DMS114 treated with DMSO at 0.1 percent for 48 hours (cell line): ENCODE data around the gene COX7A2.
A peak's percentile ranks its signal among the peaks of the same experiment; 100 is the strongest.

Experiments used
- DNase-seq: peaks from one replicate; lab custom pipeline; 2025; ENCODE audit not compliant: unreplicated experiment; lab: John Stamatoyannopoulos, UW

Gene COX7A2, protein sequence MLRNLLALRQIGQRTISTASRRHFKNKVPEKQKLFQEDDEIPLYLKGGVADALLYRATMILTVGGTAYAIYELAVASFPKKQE

DNA sequence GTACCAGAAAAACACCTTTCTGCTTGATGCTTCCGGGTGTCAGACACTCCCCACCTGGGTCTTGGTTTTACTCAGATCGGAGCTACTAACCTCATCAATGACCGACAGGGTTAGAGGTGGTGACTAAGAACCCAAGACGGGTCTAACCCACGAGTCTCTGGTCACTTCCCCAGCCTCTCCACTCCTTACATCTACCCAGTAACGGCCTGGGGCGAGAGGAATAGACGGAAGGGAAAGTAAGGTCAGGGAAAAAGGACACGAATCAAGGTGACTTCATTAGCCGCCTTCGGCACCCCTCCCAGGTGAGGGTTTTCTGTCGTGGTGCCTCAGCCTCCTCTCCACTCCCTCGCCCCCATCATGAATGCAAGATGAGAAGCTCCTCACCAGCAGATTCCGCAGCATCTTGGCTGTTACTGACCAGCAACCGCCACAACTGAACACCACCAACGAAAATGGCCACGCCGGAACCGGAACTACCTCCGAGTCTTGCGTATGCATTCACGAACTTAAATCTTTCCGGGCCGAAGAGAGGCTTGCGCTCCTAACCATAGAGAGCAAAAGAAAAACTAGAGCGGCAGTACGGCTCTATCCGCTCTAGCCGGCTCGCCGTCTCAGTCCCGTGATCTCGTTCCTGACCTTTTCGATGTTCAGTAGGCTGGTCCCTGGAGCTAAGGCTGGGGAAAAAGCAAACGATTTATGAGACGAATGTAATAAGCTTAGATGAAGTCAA is at the start of gene COX7A2:
COX7A2 (minus strand) TSS at position 469 of the 730 bp plus-strand sequence; CDS start at position 402, 67 bp downstream.
- DNase-seq: peak; percentile 97

DNA sequence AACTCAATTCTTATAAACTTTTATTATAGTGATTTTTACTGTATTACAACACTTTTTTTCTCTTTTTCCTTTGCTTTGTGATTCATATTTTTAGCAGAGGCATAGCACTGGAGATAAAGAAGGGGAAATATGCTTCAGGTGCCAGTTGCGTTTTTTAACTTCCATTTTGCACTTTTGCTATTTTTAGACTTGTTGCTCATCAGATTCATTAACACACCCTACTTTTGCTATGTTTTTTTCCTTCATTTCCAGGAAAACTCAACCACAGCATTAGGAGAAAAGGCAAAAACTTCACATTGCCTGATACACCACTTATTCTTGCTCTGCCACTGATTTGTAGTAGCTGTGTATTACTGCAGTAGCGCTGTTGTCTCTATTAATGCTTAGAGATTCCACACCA is 49.0 kb upstream of the COX7A2 start:
- no peak for DNase-seq

DNA sequence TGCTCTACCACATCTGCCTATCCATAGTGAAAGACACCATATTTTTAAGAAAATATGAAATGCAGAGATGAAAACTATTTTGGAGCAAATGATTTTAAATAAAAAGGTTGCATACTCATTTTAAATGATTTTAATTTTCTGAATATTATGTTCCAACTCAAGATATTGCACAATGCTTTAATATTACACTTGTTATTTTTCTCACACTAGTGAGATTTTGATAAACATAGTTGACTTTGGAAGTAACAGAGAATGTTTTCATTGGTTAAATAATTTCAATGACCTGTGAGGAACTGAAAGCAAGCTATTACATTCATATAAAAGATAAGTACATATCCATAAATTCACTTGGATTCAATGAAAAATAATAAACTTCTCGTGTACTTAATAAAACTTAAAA is 48.1 kb upstream of the COX7A2 start:
- no peak for DNase-seq

DNA sequence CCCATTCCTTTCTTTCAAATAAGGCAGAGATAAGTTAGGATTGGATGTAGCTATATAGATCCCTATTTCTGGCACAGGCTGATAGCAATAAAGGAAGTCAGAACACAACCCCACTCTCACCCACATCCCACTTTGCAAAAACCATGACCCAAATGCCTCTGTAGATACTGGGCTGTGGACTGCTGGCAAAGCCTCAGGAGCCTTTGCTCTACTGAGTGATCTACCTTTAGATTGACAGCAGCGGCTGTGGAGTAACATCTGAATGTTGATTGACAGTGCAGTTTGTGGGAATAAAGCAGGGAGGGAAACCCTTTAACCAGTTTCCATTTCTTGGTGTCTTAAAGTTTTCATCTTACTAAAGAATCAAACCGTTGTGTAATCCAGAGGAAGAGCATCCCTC is 47.7 kb upstream of the COX7A2 start:
- DNase-seq: no peak

DNA sequence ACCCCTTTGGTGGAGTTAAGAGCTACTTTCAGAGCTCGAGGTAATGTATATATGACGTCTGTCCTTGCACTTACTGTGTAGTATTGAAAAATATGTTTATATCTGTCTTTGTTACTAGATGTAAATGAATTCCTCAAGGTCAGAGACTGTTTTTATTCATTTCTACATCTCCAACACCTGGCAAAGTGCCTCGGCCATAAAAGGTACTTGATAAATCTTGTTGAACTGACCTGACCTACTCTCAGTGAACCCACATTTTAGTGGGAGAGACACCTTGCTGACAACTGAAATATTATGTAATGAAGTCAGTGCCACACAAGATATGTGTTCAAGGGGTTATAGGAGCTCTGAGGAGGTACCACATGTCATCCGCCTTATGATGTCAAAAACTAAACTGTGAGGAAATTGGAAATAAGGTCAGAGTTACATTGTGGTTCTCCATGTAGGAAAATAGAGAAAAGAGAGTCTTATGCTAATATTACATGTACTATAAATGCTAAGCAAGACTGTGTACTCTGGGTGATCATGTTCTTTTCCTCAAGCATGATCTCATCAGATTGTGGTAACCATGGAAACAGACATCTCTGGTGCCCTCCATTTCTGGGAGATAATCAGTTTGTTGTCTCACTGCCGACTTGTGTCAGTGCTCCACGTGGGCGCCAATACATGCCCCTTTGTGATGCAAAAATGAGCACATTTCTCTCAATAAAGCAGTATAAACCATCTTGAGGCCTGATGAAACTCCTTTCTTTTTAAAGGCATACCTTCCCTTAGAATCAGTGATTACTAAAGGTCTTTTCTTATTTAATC is 46.7 kb upstream of the COX7A2 start:
- DNase-seq: no peak

DNA sequence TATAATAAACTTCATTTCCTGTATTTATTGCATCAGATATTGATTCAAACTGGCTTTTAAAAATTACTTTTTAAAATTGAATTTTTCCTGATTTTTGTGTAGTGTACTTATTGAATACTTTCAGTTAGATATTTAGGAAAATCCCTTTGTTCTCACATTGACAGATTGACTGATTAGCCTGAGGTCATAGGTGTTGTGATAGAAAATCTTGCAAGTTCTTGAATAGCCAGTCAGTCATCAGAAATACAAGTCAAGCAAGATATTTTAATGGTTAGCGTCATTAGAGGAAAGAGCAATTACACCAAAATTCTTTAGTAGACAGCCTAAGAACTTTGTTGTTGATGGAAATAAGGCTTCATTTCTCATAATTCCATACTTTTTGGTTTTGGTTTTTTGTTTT is 44.4 kb upstream of the COX7A2 start:
- no peak for DNase-seq

DNA sequence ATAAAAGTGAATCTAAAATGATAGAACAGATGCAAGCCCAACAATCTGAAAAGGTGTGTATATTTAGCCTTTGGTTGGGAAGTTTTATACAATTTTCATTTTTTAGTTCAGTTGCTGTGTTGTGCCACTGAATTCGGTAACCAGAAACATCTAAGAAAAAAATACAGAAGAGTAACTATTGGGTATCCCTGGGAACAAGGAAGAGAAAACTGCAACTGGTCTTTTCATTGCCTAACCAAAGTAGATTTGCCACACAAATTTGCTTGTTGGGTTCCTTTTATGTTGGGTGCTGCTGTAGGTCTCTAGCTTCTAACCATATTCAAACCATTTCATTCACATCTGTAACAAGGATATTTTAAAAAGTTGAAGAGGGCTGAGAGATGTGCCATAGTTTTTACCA is 43.8 kb upstream of the COX7A2 start:
- DNase-seq: no peak

DNA sequence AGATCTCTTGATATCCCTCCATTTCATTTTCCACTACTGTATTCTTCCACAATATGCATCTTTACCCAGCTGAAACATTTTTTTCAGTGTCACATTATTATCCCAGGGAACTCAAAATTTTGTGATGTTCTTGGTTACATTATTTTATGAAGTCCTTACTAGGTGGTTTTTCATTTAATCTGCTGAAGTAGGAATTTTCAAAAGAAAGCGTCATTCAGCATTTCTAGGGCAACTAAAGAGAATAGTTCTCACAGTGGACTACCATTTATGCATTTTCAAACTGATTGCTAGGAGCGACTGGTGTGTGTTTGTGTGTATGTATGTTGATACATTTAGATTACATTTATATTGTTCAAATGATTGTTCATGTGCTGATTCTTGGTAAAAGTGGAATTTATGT is 43.4 kb upstream of the COX7A2 start:
- no peak for DNase-seq

DNA sequence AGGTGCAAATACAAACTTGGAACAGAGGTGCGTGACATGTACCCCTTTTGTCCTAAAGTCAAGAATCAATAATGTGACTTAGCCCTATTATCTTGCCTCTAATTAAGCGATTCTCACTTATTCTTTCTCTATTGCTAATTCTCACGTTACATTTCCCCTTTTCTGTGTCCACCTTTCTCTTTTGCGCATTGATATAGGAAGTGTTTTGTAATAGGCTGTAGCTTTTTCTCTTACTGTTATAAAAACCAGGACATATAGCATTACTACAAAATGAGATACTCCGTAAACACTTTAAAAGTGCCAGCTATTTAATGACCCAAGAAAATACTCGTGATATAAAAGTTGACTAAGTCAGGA is 41.7 kb upstream of the COX7A2 start:
- DNase-seq: no peak

DNA sequence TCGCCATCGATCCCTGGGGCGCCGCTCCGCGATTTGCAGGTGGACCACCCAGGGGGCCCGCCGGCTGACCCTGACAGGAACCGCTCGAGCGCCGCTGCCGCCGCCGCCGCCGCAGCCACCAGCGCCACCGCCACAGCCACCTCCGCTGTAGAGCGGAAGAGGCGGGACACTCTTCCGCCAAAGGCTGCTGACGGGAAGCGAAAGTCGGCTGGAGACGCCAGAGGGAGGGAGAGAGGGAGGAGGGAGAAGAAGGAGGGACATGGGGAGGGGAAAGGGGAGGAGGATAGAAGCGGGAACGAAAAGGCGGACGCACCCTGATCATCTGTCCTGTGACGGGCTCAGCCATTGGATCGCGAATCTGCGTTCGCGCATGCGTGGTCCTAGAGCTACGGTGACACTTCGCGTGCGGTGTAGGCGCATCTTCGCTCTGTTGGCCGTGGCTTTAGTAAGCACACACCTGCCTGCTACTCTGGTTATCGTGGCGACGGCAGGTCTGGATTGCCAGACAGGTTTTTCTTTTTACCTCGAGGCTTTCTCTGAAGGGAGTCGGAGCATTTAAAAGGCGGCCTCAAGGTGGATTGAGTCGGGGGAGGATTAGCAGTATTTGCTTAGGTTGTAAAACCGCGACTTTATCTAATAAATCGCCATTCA is 41.2 kb upstream of the COX7A2 start, which contains the start of gene TMEM30A:
TMEM30A (minus strand) TSS at position 161 of the 651 bp plus-strand sequence; CDS start at position 7, 154 bp downstream.
- peak; percentile 97 for DNase-seq

DNA sequence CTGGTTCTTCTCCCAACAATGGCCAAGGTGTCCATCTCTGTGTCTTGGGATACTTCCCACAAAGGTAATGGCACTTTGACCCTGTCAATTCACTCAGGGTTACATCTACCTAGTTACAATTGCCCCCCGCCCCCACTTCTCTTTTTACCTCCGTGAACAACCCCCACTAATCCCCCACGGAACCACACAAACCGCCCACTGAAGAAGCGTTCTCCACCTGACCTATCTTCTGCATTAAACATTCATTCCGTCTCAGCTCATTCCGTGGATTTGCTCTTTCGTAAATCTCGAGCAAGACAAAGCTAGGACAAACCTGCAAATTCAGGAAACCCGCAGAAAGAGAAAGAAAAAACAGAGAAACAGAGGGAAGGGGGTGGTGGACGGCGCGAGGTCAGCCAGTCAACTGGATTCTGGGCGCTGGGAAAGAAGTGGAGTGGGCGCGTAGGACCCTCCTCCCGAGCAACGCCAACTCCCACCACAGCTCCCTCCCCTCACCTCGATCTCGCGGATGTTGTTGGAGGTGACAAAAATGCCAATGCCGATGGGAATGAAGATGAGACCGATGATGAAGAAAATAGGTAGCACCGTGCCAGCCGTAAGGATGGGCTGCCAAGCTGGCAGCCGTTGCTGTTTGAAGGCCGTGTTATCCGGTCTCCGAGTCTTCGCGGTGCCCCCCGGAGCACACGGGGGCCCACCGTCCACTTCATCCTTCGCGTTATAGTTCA is 40.5 kb upstream of the COX7A2 start:
- peak; percentile 41 for DNase-seq

DNA sequence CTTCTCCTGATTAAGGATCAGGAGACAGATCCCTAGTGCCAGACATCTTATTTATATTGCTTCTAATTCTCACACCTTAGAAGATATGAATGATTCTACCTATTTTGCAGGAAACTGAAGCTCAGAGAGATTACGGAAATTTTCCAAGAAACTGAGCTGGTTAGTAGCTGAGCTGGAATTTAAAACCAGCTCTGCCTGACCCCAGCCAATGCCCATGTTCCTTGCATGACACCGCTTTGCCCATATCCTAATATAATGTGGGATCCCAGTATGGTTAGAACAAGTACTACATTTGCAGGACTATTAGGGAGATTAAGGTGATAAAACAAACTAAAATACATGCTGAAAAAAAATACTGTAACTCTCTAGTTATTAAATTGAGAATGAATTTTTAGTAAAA is 39.1 kb upstream of the COX7A2 start:
- DNase-seq: no peak

DNA sequence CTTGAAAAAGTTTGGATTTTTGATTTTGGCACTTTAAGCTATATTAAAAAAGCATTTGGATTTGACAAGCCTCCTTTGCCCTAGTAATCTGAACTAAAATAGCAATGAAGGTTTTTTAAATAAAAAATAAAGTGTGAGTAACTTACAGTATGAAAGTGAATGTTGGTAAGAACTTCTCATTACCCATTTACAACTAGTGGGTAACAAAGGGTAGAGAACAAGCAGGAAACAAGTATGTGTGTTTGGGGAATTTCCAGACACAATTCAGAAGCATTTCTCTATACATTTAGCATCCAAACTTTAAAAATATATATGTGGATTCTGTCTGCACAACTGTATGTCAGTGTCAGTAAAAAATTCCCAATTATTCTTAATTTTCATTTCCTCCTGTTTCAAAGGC is 38.1 kb upstream of the COX7A2 start:
- DNase-seq: no peak

DNA sequence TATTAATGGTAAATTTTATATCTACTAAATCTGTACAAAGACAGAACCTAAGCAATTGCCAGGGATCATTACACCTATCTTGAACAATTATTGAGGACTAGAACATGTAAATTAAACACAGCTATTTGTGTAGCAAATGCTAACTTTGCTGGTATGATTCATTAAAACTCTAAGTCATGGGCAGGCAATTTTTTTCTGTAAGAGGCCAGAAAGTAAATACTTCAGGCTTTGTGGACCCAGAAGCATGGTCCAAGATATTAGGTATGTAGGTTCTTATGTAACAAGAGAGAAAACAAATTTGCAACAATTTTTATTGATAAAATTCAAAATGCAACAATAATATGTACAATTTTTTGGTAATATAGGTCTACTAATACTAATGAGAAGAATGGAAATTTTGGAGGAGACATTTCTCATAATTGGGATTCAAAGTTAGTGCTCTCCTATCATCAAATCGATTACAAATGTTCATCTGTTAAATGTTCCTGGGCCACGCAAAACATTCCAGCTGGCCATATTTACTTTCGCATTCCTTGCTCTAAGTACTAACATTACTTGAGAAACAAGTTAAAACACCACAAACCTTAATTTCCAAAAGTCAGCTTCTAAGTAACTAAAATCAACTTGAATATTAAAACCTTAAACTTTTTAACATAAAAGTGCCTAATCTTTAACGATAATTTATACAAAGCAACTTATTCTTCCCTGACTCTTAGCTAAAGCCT is 36.7 kb upstream of the COX7A2 start:
- DNase-seq: no peak

DNA sequence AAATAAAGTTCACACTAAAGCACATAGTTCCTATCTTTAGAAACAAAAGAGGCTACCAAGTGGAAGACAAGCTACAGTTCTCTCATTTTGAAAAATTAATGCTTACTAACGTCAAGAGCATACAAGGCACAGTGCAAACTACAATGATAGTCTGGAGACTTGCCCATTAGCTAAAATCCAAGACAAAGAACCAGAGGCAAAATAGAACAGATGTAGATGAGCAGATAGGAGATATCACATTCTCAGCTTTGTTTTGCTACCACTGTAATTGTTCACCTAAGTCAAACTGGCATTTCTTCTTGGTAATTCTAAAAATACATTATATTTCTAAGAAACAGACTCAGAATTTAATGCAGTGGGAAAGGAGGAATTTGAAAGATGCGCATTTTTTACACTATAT is 35.8 kb upstream of the COX7A2 start:
- no peak for DNase-seq

DNA sequence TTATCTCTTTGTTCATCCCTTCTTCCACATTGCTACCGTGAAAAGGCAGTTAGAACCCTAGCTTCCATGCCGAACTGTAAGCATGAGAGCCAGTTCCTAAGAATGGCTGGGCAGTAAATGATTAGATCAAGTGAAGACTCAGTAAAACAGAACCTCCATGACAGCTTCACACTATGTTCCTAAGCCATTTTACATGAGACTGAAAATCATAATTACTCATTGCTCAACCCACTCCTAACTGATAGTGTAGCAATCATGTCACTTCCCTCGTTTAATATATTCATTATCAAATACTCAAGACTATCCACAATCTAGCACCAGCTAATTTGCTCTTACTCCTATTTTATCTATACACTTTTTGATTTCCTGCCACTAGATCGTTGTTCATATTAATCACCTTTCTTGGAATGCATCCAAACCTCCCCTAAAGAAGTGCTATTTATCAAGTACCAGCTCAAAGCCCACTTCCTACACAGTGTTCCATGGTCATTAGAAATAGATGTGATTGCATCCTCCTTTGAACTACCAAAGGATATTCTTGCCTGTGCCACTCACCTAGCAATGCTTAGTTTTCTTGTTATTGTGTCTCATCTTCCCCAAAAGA is 35.0 kb upstream of the COX7A2 start:
- DNase-seq: no peak

DNA sequence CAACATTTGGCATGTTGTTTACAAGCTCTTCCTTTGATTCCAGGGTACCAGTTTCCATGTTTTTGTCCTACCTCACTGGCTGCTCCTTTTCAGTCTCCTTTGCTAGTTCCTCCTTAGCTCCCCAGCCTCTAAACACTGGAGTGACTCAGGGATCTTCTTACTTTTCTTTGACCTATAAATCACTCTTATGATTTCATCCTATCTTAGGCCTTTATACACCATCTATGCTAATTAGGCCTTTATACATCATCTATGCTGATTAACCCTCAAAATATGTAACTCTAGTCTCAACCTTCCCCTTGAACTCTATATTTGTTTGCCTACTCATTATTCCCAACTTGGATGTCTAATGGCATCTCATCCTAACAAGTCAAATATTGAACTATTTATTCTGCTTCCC is 31.5 kb upstream of the COX7A2 start:
- no peak for DNase-seq

DNA sequence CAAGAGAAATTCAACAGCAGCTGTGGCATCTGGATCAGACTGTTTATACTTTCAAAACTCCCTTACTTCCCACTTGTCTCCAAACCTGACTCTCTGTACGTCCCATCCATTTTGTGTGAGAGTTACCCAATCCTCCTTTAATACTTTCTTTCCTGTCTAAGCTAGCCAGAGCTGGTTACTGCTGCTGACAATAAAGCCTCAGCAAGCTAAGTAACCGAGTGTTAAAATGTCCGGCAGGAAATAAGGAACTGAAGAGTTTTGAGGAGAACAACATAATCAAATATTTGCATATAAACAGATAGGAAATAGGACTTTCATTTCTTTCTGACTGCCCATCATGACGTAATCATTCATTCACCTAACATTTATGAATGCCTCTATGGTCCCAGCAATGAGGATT is 29.4 kb upstream of the COX7A2 start:
- DNase-seq: no peak

DNA sequence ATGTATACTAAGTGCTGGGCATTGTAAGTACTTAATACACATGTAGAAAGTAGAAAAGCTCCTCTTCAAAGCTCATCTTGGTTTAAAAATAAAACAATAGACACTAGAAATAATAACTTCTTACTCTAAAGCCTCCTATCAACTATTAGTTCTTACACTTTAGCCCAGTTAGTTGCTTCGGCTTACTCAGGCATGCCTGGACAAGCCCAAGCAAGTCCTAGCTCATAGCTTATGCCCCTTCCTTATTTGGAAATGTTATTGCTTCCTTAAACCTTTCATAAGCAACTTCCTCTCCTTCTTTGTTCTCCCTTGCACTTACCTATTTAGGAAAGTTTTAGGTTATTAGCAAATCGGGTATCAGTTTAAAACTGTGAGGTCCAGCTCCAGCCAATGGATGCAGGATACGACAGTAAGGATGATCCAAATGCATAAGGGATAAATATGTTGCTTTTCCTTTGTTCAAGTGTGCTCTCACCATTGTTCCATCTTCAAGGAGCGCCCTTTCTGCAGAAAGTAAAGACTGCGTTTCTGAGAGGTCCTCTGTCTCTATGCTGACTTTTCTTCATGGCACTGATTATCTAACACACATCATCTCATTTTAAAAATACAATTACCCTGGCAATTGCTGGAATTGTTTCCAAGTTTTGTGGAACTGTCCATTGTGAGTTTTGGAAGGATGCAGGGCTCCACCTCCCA is 28.7 kb upstream of the COX7A2 start:
- no peak for DNase-seq

DNA sequence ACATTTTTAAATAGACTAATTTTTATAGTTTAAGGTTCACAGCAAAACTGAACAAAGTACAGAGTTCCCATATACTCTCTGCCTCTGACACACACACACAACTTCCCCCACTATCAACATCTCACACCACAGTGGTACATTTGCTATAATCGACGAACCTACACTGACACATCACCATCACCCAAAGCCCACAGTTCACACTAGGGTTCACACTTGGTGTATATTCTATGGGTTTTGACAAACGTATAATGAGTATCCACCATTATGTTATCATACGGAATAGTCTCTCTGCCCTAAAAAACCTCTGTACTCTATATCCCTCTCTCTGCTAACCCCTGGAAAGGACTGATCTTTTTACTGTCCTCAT is 25.4 kb upstream of the COX7A2 start:
- no peak for DNase-seq
